ENCODE results near the gene RAB8B. TPM values are rescaled to one million over a fixed set of nuclear protein-coding genes. Genes with fewer than 3 reads are reported as not detected.

The RAB8B gene
- total RNA-seq, 1 donor from 2014 or later, result 93.1 TPM

GRCh38 chr15:63192619-63193206 lies 3.3 kb downstream of the RAB8B start:
- Mint-ChIP-seq H3K27me3 (no peaks in the 10 kb centered on the region), H3K4me3 (peak overlapping the region; percentile 96), H3K36me3 (ENCODE audit: low read depth) (peaks cover 25% of the 10 kb centered on the region), H3K27ac (peak overlapping the region; percentile 95), H3K4me1 (peaks cover 84% of the 10 kb centered on the region), H3K9me3 (no peaks in the 10 kb centered on the region)
- DNase-seq, result no peak
- ChIA-PET CTCF (interaction anchor here (0.6 to 2.2 kb wide), 4 partner anchors 9 to 875 kb away, joined by 3 to 13 read pairs (median 4); no protein-coding TSS in a partner anchor), POLR2A (interaction anchor here (0.6 to 4.7 kb wide), 10 partner anchors 10 to 84 kb away, joined by 3 to 37 read pairs (median 12); partner anchors contain the start of genes APH1B and RPS27L)
- no peak for ATAC-seq (ENCODE audit: low read depth)
- TF ChIP-seq, protein P1, sequence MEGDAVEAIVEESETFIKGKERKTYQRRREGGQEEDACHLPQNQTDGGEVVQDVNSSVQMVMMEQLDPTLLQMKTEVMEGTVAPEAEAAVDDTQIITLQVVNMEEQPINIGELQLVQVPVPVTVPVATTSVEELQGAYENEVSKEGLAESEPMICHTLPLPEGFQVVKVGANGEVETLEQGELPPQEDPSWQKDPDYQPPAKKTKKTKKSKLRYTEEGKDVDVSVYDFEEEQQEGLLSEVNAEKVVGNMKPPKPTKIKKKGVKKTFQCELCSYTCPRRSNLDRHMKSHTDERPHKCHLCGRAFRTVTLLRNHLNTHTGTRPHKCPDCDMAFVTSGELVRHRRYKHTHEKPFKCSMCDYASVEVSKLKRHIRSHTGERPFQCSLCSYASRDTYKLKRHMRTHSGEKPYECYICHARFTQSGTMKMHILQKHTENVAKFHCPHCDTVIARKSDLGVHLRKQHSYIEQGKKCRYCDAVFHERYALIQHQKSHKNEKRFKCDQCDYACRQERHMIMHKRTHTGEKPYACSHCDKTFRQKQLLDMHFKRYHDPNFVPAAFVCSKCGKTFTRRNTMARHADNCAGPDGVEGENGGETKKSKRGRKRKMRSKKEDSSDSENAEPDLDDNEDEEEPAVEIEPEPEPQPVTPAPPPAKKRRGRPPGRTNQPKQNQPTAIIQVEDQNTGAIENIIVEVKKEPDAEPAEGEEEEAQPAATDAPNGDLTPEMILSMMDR (IDR thresholded peaks at IDR 0.05), result no peak
- intact Hi-C loops (cut with micrococcal nuclease), result loop anchor here (1.0 to 10.0 kb wide), 5 partner anchors 11 to 1702 kb away; no protein-coding TSS in a partner anchor

- ChIA-PET CTCF (interaction anchor here (0.8 to 2.2 kb wide), 2 partner anchors 9 to 37 kb away, joined by 3 to 13 read pairs; partner anchors contain the start of gene RPS27L), POLR2A (interaction anchor here (1.0 to 4.7 kb wide), 9 partner anchors 9 to 310 kb away, joined by 3 to 37 read pairs (median 8); partner anchors contain the start of genes APH1B, RPS27L and USP3)
- intact Hi-C loops (cut with micrococcal nuclease), result loop anchor here (5.0 to 10.0 kb wide), 2 partner anchors 38 to 1700 kb away; no protein-coding TSS in a partner anchor
- Mint-ChIP-seq H3K36me3 (ENCODE audit: low read depth) (peaks cover 29% of the 10 kb centered on the region), H3K4me3 (peak overlapping the region; percentile 71), H3K9me3 (no peaks in the 10 kb centered on the region), H3K4me1 (peaks cover 87% of the 10 kb centered on the region), H3K27ac (peak overlapping the region; percentile 95), H3K27me3 (no peaks in the 10 kb centered on the region)
- TF ChIP-seq, protein P1 (IDR thresholded peaks at IDR 0.05), result no peak
- ATAC-seq (ENCODE audit: low read depth) (no peak), DNase-seq (no peak)
Observed at GRCh38 chr15:63194302-63194701, 4.9 kb downstream of the RAB8B start.

GRCh38 chr15:63194880-63195568 lies 5.6 kb downstream of the RAB8B start:
- CTCF ChIA-PET, result interaction anchor here (0.6 to 2.2 kb wide), 4 partner anchors 8 to 45 kb away, joined by 3 to 13 read pairs (median 3); partner anchors contain the start of gene RPS27L
- no peak for ATAC-seq (ENCODE audit: low read depth)
- POLR2A ChIA-PET, result interaction anchor here (0.7 to 4.7 kb wide), 11 partner anchors 8 to 309 kb away, joined by 3 to 37 read pairs (median 6); partner anchors contain the start of genes APH1B, RPS27L and USP3

DNA sequence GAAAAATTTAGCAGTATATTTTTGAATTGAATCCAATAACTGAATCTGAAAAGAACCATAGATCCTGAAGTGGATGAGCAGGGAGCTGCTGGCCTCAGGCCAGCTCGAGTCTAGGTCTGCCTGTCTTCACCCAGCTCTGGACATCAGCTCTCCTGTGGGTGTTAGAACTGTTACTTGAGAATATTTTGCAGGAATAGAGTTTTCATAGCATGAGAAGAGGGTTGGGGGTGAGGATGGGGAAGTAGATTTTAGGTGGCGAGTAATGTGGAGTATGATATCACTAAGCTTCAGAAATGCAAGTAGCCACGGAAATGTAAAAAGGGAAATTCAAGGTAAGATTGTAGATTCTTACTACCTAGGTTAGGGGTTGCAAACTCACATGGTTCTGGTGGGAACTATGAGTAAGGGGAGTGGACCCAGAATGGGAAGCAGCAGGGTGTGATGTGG lies 6.2 kb downstream of the RAB8B start:
- no peak for ATAC-seq (ENCODE audit: low read depth)
- Mint-ChIP-seq H3K27me3 (no peaks in the 10 kb centered on the region), H3K4me3 (peak overlapping the region; percentile 56), H3K36me3 (ENCODE audit: low read depth) (peaks cover 24% of the 10 kb centered on the region), H3K27ac (peak overlapping the region; percentile 68), H3K9me3 (no peaks in the 10 kb centered on the region), H3K4me1 (peaks cover 91% of the 10 kb centered on the region)
- TF ChIP-seq, protein P1 (IDR thresholded peaks at IDR 0.05), result no peak
- CTCF ChIA-PET, result interaction anchor here (0.6 to 1.6 kb wide), 3 partner anchors 12 to 45 kb away, joined by 3 to 5 read pairs (median 3); no protein-coding TSS in a partner anchor
- intact Hi-C loops (cut with micrococcal nuclease), result loop anchor here (10.0 kb wide), 1 partner anchor 1699 kb away; no protein-coding TSS in a partner anchor
- POLR2A ChIA-PET, result interaction anchor here (0.8 to 4.1 kb wide), 7 partner anchors 8 to 83 kb away, joined by 3 to 32 read pairs (median 6); partner anchors contain the start of genes APH1B and RPS27L
- DNase-seq, result no peak

More at GRCh38 chr15:63194880-63195568, 5.6 kb downstream of the RAB8B start:
- TF ChIP-seq, protein P1 (IDR thresholded peaks at IDR 0.05), result no peak
- peak overlapping the region; percentile 68 for H3K27ac Mint-ChIP-seq
- no peaks in the 10 kb centered on the region for H3K27me3 Mint-ChIP-seq
- DNase-seq, result no peak
- peaks cover 28% of the 10 kb centered on the region for H3K36me3 Mint-ChIP-seq (ENCODE audit: low read depth)
- intact Hi-C loops (cut with micrococcal nuclease), result loop anchor here (5.0 to 10.0 kb wide), 2 partner anchors 37 to 1700 kb away; no protein-coding TSS in a partner anchor
- peak overlapping the region; percentile 56 for H3K4me3 Mint-ChIP-seq
- no peaks in the 10 kb centered on the region for H3K9me3 Mint-ChIP-seq
- peaks cover 92% of the 10 kb centered on the region for H3K4me1 Mint-ChIP-seq
